Neutrophil (primary cell): ENCODE data around the gene MTCH1.

Experiments
- H3K27ac ChIP-seq: fragments of 200-600 bp; sonication (generic); 2 replicates; pipeline ENCODE4 v1.5.1; 2016; ENCODE audit warnings: mild to moderate bottlenecking, moderate library complexity
- H3K27me3 ChIP-seq: fragments of 200-600 bp; sonication (generic); 2 replicates; pipeline ENCODE4 v1.6.0; 2016; ENCODE audit warnings: mild to moderate bottlenecking
- H3K36me3 ChIP-seq: fragments of 200-600 bp; sonication (generic); 2 replicates; pipeline ENCODE4 v1.5.1; 2017
- H3K4me1 ChIP-seq, 2 experiments: fragments of 200-600 bp in 1 of 2; sonication (generic) in 1 of 2; 1 replicate in 1 of 2; 2 replicates in 1 of 2; pipeline versions ENCODE4 v1.5.1 to v1.6.1; 2013 to 2016; ENCODE audit warnings: low read depth in 1 of 2, low read length in 1 of 2, mild to moderate bottlenecking in 1 of 2, moderate library complexity in 1 of 2; ENCODE audit not compliant: control insufficient read depth in 1 of 2, insufficient read depth in 1 of 2
- H3K4me3 ChIP-seq, 2 experiments: fragments of 200-600 bp in 1 of 2; sonication (generic) in 1 of 2; 1 replicate in 1 of 2; 2 replicates in 1 of 2; pipeline ENCODE4 v1.5.1; 2013 to 2016; ENCODE audit warnings: low read depth in 1 of 2, low read length in 1 of 2, mild to moderate bottlenecking in 1 of 2, moderate library complexity in 1 of 2
- H3K9me3 ChIP-seq: fragments of 200-600 bp; sonication (generic); 2 replicates; pipeline ENCODE4 v1.5.1; 2016
- CTCF ChIP-seq: fragments of 200-600 bp; sonication (generic); IDR thresholded peaks from 2 replicates; pipeline ENCODE4 v1.5.1; 2016; ENCODE audit warnings: antibody characterized with exemption

Gene MTCH1

GRCh38 chr6:36969240-36969691 lies 16.7 kb downstream of the MTCH1 start:
- H3K9me3 ChIP-seq: no peaks in the 10 kb centered on the region
- no peak overlapping the region for H3K4me3 ChIP-seq
- H3K27me3 ChIP-seq: no peaks in the 10 kb centered on the region
- no peak overlapping the region for H3K27ac ChIP-seq
- no peak for TF ChIP-seq CTCF
- no peaks in the 10 kb centered on the region for H3K4me1 ChIP-seq
- H3K36me3 ChIP-seq: peaks cover 82% of the 10 kb centered on the region

GRCh38 chr6:36968266-36968977 lies 17.6 kb downstream of the MTCH1 start:
- Histone ChIP-seq H3K4me3 (no peak overlapping the region), H3K36me3 (peaks cover 73% of the 10 kb centered on the region), H3K27ac (no peak overlapping the region), H3K9me3 (no peaks in the 10 kb centered on the region), H3K27me3 (no peaks in the 10 kb centered on the region), H3K4me1 (peaks cover 4 to 5% of the 10 kb centered on the region in 2 experiments)
- TF ChIP-seq CTCF: no peak

DNA sequence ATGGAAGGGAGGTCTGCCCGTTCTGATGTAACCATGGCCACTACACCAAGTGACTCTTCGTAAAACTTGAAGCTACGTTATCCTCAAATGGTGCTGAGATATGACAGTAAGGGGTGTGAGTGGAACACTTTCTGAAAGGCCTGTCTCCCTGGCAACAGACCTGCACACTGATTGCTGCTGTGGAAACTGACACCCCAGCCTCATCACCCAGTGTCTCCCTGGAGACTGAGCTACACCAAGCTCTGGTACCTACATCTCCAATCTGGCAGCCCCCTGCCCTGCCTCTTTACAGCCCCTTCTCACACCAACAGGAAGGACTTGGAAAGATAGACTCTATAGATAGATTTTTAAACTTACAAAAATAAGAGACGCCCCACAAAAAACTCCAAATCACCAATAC lies 18.2 kb downstream of the MTCH1 start:
- no peak for TF ChIP-seq CTCF
- Histone ChIP-seq H3K27ac (peak overlapping the region; percentile 39), H3K36me3 (peaks cover 66% of the 10 kb centered on the region), H3K4me1 (peaks cover 11% of the 10 kb centered on the region in 2 experiments), H3K9me3 (no peaks in the 10 kb centered on the region), H3K4me3 (no peak overlapping the region), H3K27me3 (no peaks in the 10 kb centered on the region)

GRCh38 chr6:36967301-36967700 lies 18.7 kb downstream of the MTCH1 start:
- no peak for TF ChIP-seq CTCF
- H3K4me3 ChIP-seq: no peak overlapping the region
- no peaks in the 10 kb centered on the region for H3K27me3 ChIP-seq
- H3K4me1 ChIP-seq: peaks cover 14 to 16% of the 10 kb centered on the region in 2 experiments
- peaks cover 62% of the 10 kb centered on the region for H3K36me3 ChIP-seq
- peak overlapping the region; percentile 39 for H3K27ac ChIP-seq
- H3K9me3 ChIP-seq: no peaks in the 10 kb centered on the region

GRCh38 chr6:36964908-36965307 lies 21.1 kb downstream of the MTCH1 start:
- H3K4me3 ChIP-seq: no peak overlapping the region
- H3K27ac ChIP-seq: peak overlapping the region; percentile 71
- no peak for TF ChIP-seq CTCF

More at GRCh38 chr6:36964908-36965307, 21.1 kb downstream of the MTCH1 start:
- Histone ChIP-seq H3K9me3 (no peaks in the 10 kb centered on the region), H3K4me1 (peaks cover 14 to 17% of the 10 kb centered on the region in 2 experiments), H3K36me3 (peaks cover 38% of the 10 kb centered on the region), H3K27me3 (peaks cover 23% of the 10 kb centered on the region)
